Dermis lymphatic vessel endothelial cell (primary cell): ENCODE measurements around the gene MTMR3. TPM values are rescaled to one million over a fixed set of nuclear protein-coding genes. Genes with fewer than 3 reads are reported as not detected.

Experiments
- total RNA-seq: library from RNA; depleted of rRNA; stranded (reverse); fragments of >200 nt; gene quantifications from 2 replicates; pipeline ENCODE4 v1.2.1, GENCODE V29; 2014

The MTMR3 gene
- total RNA-seq = 29.6 and 31.5 TPM in 2 replicates

DNA sequence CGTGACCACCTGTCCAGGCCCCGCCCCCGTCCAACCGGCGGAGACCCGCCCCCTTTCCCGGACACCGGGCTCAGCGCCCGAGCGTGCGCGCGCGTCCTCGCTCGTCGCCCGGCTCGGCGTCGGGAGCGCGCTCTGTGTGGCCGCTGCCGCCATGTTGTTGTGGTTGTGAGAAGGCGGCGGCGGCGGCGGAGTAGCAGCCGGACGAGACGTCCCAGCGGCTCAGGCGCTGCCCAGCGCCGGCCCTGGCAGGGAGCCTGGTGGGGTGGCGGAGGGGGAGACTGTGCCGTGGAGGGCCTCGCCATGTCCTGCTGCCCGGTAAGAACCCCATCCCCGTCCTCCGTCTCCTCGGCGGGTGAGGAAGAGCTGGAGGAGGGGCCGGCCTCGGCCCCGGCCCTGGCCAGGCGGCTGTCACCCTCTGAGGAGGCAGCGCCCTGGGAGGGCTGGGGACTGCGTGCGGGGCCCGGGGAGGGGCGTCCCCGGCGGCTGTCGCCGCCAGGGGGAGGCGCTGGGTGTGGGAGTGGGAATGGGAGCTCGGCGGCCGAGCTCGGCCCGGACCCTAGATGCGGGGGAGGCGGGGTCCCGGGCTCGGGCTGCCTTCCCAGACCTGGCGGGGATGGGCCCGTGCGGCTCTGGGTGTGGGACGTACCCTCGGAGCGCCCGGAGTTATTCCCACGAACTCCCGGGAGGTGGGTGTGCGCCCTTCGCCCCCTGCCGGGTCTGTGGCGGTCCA is at the start of gene MTMR3:
Gene MTMR3, plus strand, starts transcription at position 130 of the 730 bp plus-strand sequence. CDS start 87,886 bp downstream, outside the sequence.

DNA sequence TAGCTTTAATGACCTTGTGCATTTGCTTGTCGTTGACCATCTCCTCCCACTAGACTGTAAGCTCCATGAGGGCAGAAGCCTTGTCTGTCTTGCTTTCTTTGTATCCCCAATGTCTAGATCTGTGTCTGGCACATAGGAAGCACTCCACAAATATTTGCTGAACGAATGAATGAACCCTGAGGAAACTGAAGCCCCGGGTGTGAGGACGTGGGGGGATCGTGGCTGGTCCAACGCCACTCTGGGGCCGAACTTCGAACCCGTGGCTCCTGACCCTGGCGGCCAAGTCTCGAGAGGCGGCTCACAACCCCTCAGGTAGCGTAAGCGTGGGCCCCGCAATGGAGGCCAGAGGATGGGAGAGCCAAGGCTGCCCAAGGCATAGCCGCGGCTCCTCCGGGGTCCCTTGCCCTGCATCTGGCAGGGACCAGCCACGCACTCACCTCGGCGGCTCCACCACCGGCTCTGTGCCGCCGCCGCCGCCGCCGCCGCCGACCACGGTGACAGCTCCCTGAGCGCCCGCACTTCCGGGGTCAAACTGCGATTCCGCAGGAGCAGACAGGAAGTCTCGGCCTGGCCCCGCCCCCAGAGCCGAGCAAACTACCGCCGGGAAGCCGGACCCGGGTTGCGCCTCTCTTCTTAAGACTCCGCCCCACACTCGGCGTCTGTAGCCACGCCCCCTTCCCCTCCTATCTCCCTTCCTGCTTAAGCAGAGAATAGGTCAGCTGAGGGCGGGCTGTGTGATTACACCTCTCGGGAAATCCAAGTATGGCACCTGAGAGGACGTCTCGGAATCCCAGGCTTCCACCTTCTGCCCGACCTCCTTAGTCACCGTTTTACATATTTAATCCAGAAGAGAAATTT is 45.0 kb upstream of the MTMR3 start, which contains the start of gene ASCC2:
Gene ASCC2, minus strand, starts transcription at position 534 of the 858 bp plus-strand sequence. CDS start 5,949 bp downstream, outside the sequence.

GRCh38 chr22:30079952-30080533 is 197.1 kb downstream of the MTMR3 start, which contains the start of gene HORMAD2:
HORMAD2 (plus strand) TSS chr22:30080464; CDS start chr22:30093953, 13,489 bp downstream.

Other genes starting within 250 kb of the MTMR3 start
- not detected in 2 replicates for gene CABP7, start 163.2 kb upstream of the MTMR3 start, total RNA-seq
- 15.1 and 15.6 TPM in 2 replicates for gene ZMAT5, start 116.2 kb upstream of the MTMR3 start, total RNA-seq
- gene UQCR10, start 115.8 kb upstream of the MTMR3 start, total RNA-seq = 59.5 and 62.0 TPM in 2 replicates
- gene ASCC2, start 44.9 kb upstream of the MTMR3 start, total RNA-seq = 16.4 and 20.3 TPM in 2 replicates
- gene HORMAD2, start 197.3 kb downstream of the MTMR3 start, total RNA-seq = not detected in 2 replicates